Fibroblast of the conjunctiva (primary cell): ENCODE results near the gene HOTAIR.

Source experiments
- DNase-seq: peaks from one replicate; pipeline ENCODE4 v3.0.0-alpha.2; 2010; ENCODE audit warnings: low read depth

HOTAIR gene

DNA sequence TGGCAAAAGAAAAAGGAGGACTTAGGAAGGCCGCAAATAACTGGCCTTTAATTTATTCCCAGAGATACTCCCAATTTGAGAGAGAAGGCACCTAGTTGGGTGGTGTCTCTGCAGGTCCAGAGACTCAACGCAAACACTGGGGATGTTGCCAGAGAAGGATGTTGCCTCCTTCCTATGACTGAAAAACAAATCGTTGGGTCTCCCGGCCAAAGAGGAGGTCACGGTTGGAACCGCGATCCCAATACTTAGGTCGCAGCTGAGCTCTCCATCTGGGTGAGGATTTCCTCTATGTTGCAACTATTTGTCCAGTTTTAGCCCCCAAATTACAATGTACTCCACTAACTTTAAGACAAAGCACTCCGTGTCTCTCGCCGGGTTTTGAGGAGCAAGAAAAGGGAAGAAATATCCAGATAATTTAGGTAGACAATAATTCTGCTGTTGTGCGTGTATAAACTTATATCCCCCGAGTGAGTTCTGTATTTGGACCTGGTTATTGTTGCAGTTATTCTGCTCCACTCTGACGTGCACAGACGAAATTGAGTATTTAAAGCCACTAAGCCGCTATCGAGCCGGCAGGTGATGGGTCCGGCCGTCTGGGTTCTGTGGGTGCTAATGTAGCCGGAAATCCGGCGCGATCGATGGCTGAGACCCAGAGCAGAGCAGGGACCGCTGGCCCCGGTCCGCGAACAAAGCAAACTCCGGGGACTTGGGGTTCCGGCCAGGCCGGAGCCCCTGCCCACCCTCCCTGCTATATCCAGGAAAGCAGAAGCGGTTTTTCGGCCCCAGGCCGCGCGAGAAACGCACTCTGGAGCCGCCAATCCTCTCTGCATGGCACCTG, 14.3 kb downstream of the HOTAIR start:
- DNase-seq, result no peak

DNA sequence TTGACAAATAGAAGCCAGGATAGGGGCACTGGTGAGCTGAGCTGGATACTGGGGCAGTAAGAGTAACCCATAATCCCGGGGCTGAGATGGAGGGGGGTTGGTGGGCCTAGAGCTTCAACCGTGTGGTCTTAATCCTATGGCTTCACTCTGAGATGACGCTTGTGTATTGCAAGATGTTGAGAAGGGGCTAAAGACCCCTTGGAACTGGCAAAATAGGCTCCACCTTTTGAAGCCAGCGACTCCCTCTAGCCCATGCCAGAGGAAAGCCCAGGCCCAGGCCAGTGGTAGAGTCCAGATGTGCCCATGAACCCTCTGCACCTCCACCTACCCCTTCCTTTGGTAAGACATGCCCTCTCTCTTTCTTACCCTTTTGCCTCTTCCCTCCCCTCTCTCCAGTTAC, 15.4 kb downstream of the HOTAIR start:
- DNase-seq, result no peak

DNA sequence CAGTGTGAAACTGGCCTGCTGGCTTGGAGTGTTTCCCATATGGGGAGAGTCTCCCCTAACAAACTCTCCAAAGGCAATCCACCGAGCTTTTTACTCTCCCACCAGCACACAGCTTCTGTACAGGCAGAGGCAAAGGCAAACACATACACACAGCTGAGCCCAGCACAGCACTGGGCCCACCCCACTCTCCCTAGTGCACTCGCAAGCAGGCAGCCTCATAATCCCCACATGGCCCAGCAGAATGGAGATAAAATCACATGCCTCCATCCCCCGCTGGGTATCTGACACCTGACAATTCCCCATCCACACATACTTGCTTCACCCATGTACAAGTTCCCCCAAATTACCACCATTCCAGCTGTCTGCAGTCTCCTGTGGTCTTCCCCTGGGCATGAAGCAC, 16.6 kb downstream of the HOTAIR start:
- DNase-seq, result no peak

DNA sequence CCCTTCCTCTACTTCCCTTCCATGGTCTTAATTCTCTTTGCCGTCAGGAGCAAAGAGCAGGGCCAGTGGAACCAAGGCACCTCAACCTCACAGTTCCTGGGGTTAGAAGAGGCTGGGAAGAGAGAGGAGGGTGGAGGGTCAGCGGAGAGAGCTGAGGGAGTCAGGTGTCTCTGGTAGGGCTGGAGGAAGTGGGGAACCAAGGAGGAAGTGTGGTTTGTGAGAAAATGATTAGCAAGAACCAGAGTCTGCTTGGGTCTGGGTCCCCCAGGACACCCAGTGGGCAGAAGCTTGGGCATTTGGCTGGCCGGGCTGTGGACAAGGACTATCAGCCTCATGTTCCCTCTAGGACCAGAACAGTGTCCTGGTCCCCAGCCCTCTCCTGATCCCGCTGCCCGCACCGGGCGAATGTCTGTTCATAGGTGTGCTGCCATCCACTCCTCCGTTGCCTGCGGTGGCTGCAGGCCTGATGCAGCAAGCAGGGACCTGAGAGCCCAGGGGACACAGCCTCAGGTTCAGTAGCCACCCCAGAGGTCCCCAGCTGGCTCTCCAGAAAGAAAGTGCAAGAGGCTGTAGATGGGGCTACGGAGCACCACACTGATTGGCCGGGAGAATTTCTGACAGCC, 17.7 kb downstream of the HOTAIR start:
- DNase-seq, result no peak

DNA sequence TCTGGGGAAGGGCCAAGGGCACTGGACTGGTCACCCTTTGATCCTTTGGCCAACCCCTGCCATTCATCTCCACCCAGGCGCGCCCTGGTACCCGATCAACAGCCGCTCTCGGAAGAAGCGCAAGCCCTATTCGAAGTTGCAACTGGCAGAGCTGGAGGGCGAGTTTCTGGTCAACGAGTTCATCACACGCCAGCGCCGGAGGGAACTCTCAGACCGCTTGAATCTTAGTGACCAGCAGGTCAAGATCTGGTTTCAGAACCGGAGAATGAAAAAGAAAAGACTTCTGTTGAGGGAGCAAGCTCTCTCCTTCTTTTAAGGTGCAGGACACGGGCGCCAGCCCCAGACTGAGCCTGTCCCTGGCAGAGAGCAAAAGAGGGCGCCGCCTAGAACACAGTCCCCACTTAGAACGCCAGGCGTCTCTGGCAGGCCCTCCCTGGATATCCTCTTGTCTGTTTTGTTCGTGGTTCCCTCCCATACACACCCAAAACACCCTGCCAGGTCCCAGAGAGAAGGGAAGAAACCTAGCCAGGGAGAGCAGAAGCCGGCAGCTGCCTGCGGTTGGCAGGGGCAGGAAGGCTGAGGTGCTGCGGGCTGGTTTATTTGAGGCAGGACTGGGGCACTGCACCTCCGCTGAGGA, 18.4 kb downstream of the HOTAIR start:
- DNase-seq, result no peak

DNA sequence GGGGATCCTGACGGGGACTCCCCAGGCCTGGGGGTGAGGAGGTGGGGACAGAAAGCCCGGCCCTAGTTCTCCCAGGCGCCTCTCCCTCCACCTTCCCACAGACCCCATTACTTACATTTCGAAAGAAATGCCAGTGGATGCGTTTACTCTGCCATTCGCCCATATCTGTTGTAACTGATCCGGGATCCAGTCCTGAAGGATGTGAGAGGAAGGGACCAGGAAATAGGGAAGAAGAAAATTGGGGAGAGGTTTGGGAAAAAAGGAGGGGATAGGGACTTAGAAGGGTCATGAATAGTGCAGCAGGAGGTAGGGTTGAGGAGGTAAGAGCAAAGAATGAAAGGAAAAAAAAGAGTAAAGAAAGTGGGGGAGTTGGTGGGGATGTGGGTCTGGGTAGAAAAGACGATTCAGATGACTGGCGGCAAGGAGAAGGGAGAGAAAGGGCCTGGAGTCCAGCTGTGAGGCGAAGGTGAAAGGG, 18.9 kb downstream of the HOTAIR start:
- DNase-seq, result no peak

DNA sequence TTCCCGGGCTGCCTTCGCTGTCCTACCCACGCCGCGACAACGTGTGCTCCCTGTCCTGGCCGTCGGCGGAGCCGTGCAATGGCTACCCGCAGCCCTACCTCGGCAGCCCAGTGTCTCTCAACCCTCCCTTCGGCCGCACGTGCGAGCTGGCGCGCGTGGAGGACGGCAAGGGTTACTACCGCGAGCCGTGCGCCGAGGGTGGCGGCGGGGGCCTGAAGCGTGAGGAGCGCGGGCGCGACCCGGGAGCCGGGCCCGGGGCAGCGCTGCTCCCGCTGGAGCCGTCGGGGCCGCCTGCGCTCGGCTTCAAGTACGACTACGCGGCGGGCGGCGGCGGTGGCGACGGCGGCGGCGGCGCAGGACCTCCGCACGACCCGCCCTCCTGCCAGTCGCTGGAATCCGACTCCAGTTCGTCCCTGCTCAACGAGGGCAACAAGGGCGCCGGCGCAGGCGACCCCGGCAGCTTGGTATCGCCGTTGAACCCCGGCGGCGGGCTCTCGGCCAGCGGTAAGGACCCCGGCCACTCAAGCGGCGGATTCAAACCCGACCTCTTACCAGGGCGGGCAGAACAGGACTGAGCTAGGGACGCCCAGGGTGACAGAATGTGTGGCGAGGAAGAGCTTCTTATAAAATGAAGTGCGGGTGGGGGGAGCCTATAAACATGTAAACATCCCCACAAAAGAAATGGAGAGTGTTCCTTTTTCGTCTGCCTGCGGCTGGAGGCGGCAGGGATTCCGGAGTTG, 19.5 kb downstream of the HOTAIR start:
- no peak for DNase-seq

DNA sequence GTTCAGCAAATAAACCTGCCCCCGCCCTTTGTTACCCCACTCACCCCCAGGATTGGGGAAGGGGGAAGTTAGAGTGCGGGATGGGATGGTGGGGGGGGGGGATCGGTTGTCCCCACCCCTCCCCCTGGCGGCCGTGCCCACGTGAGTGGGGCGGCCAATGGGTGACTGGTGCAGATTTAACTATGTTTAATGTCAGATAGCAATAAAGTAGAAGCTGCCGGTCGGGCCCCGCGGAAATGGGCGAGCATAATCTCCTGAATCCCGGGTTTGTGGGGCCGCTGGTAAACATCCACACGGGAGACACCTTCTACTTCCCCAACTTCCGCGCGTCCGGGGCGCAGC, 20.1 kb downstream of the HOTAIR start, which contains the start of gene HOXC12:
TSS of gene HOXC12 (plus strand) at position 210 of the 342 bp plus-strand sequence. CDS start at position 237, 27 bp downstream.
- no peak for DNase-seq

DNA sequence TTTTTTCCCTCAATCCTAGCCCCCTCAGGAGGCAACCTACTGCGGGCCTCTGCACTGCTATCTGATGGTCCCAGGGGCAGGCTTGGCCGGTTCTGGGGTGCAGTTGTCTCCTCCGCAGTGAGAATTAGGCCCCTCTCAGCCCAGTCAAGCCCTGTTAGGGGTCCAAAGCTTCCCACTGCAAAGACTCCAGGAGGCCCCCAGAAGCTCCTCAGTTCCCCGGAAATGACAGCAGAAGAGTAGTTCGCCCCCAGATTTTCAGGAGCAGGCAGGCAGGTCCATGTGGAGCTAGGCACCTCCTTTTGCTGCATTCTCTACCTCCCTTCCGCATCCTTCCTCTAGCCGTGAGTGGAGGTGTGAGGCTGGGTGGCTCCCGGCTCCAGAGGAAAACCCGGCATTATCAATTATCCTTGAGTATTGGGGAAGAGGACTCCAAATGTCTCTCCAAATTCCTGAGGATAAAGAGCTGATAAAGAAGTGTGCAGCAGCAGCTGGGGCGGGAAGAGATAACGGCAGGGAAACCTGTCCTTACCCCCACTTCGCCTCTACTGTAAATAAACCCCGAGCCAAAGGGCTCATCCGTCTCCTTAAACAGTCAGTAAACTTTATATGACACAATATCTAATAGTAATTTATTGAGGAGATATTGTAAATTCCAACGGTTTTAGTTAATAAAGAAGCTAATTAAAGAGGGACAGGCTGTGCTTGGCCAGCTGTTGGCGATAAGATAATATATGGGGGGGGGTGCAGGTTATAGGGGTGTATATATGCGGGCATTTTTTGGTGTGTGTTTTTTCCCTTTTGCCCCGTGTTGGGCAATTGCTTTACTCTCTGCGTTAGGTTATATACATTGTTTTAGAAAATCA, 20.7 kb downstream of the HOTAIR start:
- no peak for DNase-seq

DNA sequence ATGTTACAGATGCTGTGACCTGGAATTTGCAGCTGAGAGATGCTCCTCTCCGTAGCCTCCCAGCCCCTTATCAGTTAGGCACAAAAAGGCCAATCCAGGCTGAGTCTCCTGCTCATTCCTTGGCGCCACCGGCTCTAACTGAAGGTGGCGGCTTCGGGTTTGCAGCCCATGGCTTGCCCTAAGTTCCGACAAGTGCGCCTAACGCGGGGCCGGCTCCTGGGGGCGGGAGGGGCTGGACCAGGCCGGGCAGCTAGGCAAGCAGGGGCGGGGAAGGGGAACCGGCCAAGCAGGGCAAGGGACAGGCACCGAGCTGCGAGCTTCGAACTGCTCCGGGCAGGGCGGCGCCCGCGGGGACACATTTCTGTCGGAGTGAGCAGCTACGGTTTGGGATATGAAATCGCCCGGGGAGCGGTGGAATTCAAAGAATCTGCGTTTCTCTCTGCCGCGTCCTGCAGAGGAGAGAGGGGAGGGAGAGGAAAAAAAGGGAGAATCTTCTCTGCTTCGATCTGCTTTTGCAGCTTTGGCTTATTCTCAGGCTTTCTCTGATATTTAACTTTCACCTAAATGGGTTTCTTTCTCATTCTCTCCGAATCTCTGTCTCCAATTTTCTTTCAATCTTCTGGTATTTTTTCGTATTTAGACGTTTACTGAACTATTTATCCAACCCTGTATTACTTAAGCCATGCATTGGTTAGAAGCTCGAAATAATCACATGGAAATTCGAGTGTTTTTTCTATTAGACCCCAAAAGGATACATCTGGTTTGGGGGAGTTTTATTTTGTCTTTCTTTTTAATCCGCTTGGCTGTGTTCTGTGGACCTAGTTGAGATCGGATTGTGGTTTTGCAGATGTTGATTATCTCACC, 21.7 kb downstream of the HOTAIR start:
- no peak for DNase-seq

DNA sequence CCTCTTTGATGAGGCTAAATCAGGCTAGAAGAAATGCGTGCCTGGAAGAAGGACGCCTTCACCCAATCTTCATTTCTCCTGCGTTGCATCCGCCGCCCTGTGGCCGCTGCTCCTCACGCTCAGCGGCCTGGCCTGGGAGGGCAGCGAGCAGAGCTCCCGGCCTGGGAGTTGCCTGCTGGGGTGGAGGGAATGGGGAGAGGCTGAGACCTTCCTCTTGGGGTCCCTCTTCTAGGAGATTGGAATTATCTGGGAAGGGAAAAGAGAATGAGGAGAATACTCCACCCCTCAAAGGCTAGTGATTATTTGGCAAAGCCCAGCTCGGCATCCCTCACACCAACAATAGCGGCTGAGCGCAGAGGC, 22.4 kb downstream of the HOTAIR start:
- DNase-seq, result no peak

DNA sequence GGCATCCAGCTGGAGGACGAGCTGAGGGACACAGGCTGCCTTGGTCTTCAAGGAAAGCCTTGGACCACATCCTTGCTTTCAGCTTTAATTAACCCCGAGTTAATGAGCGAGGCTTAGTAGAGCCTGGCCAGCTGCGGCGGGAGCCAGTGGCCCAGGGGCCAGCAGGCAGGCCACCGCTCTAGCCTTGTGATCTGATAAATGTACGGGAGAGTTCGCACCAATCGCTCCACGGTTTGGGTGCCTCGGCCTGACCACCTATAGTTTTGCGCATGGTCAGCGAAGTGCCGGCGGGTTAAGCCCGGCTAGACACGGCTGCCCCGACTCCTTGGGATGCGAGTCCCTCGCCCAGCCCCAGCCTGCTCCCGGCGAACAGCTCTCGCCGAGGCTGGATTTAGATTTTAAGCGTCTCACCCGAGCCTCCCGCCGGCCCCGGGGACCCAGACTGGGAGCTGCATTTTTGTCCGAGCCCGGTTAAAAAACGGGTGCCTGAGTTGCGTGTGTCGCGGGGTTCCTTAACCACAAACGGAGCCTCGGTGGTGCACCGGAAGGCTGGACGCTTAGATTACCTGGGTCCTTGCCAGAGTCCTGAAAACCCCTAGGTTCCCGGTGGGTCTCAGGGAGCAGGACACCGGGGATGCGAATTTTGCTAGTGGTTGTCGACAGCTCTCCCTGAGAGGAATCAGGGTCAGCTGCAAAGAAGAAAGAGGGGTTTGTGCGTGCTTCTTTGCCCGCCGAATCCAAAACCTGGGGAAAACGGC, 23.0 kb downstream of the HOTAIR start:
- DNase-seq, result no peak

DNA sequence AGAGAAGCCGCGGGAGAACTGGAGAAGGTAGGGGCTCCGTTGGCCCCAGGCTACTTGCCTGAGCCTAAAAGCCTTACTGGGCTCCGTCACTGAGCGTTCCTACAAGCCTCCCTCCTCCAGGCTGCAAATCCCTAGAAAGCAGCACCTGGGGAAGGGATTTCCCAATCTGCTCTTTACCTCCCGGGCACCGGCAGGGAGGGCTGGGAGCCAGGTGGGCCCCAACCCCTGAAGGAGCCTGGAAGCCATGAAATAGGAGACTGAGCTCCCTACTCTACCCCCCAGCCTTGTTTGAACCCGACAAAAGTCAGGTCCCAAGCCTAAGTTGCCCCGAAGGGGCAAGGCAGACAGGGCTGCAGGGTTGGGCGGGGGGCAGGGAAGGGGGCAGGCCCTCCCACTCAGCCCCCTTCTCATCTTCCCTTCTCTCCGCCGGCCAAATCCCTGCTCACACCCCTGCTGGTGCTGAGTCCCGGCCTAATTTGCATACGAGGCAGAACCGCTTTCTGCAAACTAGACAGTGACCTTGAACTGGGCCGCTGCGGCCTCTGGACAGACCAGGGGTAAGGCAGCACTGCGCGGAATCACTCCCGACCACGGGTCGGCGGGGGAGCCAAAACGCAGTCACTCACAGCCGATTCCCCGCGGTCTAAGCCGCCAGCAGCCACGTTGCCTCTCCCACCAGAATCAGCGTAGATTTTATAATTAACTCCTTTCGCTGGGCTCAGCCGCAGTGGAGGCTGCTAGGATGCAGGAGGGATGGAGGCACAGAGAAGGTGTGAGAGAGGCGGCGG, 23.8 kb downstream of the HOTAIR start:
- DNase-seq, result no peak

DNA sequence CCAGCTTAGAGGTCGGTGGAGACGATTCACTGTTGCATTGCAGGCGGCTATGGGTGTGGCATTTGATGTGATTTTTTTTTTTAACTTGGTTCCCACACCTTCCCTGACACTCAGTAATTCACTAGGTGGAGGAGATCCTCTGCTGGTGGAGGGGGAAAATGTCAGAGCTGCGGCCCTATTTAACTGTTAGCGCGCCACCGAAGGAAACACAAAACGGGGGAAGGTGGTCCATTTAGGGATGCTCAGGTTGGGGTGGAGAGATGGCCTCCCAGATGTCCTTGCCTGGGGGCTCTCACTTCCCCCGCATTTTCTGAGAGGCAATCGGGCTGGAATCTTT, 24.3 kb downstream of the HOTAIR start:
- DNase-seq, result no peak

DNA sequence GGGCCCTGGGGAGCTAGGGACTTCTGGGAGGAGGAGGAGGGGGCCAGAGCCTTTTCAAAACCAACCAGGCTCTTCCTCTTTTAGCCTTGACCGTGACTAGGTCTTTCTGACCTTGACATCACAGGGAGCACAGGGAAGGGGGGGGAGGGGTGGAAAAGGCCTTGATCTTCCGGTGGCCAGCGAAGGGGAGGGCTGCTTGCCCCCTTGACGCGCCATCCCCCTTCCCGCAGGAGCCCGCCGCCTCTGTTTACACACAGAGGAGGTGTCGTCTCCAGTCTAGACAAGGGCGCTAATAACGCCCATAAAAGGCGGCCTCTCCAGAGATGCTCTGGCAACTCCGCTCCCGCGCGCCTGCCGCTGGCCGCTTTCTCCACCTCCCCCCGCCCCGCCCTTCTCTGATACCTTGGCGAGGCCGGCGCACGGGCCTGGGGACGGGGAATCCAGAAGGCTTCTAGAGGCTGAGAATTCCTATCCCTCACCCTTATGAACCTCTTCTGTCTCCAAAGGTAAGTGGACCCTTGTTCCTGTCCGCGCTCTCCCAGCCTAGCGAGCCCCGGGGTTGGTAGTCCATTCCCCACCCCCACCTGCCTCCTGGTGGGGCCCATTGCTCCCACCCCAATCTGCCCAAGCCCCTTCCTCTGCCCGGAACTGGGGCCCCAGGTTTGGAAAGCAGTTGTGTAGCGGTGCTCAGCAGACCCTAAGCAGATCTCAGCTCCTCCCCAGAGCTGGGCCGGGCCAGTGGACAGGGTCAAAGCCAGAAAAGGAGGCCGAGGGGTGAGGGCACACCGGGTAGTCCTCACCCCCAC, 24.9 kb downstream of the HOTAIR start:
- no peak for DNase-seq

DNA sequence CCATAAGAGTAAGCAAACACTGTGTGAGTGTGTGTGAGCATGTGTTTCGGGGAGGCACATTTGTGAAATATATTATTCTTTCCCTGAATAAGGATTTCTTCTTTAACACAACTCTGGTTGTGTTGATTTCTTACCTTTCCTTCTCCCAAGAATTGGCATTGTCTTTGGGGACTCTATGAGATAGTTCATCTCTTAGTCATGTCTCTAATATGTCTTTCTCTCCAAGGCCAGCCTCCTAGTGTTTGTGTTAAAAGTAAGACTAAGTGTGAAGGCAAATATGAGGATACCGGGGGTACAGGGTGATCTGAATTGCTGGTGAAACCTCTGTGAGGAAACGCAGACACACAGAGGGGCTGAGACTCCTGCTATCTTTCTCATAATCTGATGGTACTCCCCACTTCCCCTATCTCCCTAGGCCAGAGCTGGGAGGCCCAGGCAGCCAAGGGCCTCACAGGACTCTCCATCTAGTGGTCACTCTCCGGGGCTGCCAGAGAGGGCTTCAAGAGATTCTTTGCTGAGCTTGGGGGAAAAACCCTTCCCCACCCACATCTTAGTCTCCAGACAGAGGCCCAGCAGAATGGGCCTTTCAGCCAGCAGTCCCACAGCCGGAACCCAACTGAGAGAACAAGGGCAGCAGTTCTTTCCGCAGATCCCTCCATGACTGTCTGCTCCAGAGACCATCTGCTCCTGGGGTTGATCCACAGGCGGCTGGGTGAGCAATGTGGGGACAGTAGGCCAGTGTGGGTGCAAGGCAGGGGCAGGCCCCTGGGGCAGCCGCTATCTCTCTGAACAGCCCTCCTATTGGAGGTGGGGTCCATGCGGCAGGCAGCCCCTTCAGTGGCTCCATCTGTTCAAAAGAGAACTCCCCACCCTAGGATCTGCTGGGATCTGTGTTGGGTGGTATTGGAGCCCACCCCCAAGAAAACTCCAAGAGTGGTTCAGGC, 25.8 kb downstream of the HOTAIR start:
- no peak for DNase-seq

DNA sequence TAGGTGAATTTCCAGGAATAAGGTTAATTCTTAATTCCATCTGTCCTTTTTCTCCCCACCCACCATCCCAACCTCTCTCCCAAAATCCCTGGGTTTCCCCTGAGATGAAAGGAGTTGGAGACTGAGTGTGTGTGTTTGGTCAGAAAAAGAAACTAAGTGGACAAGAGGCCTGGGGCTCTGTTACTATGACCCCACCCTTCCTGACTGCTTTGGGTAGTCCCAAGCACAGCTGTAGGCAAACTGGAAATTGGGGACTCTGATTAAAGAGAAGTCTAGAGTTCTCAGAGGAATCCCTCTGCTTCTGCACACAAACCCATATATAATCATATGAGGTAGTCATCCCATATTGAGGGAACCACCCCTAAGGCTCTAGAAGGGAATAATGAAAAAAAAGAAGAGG, 27.0 kb downstream of the HOTAIR start:
- no peak for DNase-seq
